WI38 (cell line): ENCODE data around the gene CTNND2.

Experiments
- H3K4me3 ChIP-seq: 2 replicates; pipeline ENCODE4 v1.5.1; 2011; ENCODE audit warnings: low read depth, mild to moderate bottlenecking, control low read depth, low read length
- TF ChIP-seq, protein P1 (sequence below): IDR thresholded peaks from 2 replicates; pipeline ENCODE4 v1.5.1; 2012; ENCODE audit warnings: low read depth, mild to moderate bottlenecking, control low read depth, low read length

The CTNND2 gene

GRCh38 chr5:11902201-11902619 is 2.0 kb downstream of the CTNND2 start:
- TF ChIP-seq, protein P1, sequence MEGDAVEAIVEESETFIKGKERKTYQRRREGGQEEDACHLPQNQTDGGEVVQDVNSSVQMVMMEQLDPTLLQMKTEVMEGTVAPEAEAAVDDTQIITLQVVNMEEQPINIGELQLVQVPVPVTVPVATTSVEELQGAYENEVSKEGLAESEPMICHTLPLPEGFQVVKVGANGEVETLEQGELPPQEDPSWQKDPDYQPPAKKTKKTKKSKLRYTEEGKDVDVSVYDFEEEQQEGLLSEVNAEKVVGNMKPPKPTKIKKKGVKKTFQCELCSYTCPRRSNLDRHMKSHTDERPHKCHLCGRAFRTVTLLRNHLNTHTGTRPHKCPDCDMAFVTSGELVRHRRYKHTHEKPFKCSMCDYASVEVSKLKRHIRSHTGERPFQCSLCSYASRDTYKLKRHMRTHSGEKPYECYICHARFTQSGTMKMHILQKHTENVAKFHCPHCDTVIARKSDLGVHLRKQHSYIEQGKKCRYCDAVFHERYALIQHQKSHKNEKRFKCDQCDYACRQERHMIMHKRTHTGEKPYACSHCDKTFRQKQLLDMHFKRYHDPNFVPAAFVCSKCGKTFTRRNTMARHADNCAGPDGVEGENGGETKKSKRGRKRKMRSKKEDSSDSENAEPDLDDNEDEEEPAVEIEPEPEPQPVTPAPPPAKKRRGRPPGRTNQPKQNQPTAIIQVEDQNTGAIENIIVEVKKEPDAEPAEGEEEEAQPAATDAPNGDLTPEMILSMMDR = no peak

GRCh38 chr5:11898787-11899186 is 5.5 kb downstream of the CTNND2 start:
- TF ChIP-seq, protein P1 = no peak
- no peak overlapping the region for H3K4me3 ChIP-seq

More at GRCh38 chr5:11902201-11902619, 2.0 kb downstream of the CTNND2 start:
- no peak overlapping the region for H3K4me3 ChIP-seq

- no peak overlapping the region for H3K4me3 ChIP-seq
- TF ChIP-seq, protein P1 = no peak
Observed at GRCh38 chr5:11897781-11898180, 6.5 kb downstream of the CTNND2 start.

GRCh38 chr5:11894992-11895391 is 9.3 kb downstream of the CTNND2 start:
- TF ChIP-seq, protein P1 = no peak
- H3K4me3 ChIP-seq = no peak overlapping the region

DNA sequence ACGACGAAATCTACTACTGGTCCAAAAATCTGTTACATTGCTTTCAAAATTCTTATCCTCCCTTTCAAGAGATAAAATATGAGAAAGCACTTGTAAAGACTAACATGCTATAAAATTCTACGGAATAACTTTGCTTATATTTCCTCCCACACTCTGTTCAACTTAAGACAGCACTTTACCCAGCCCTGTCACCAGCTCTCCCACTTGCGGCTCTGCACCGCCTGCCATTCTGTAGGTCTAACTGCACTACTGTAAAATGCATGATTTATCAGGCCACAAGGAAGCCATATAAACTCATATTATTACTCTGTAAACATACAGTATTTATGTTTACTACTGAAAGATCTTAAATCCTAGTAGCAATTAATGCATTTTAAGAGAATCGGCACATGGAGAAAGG is 11.4 kb downstream of the CTNND2 start:
- TF ChIP-seq, protein P1 = no peak
- no peak overlapping the region for H3K4me3 ChIP-seq

DNA sequence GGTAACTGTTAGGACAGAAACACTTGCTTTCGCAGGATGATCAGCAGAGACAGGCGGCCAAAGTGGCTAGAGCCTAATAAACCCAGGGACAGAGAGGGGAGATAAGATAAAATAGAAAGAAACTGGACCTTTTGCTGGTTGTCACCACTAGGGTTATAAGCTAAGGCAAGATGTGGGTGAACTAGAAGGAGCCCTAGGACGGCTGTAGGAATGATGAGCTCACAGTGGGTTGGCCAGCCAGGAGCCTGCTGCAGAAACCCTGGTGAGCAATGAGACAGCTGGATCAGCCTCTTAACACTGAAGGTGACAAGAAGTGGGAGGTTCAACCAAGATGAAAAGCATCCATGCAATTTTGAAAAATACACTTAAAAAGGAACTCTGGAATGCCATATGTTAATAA is 13.5 kb downstream of the CTNND2 start:
- no peak overlapping the region for H3K4me3 ChIP-seq
- TF ChIP-seq, protein P1 = no peak

GRCh38 chr5:11888221-11888620 is 16.0 kb downstream of the CTNND2 start:
- TF ChIP-seq, protein P1 = no peak
- H3K4me3 ChIP-seq = no peak overlapping the region
